ENCODE data around the gene VWA8. TPM values are rescaled to one million over a fixed set of nuclear protein-coding genes. Genes with fewer than 3 reads are reported as not detected.

Gene VWA8
- total and polyA plus RNA-seq, 2 of the 8 experiments (the other 6 are each of a cell fraction or from before 2014, with no cell fraction given): 5.9 to 19.6 TPM

DNA sequence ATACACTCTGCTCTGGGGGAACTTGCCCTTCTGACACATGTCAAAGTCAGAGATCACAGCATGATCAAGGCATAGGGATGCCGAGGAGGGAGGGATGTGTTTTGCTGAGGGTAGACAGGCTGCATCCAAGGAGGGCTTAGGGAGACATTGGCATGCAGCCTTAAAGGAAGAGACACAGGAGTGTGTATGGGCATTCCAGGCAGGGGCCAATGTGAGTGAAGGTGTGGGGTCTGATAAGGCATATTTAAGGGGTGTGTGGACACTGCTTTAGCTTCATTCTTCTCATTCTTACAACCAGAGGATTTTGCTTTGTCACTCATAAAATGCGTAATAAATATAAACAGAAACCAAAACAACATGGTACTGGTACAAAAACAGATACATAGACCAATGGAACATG lies 310.2 kb downstream of the VWA8 start:
- Histone ChIP-seq H4K5ac (ENCODE audit: insufficient read length, low read depth, low read length) (no peak overlapping the region), H3K56ac (replicated peaks; ENCODE audit: insufficient read length, low read depth, low read length) (no peak overlapping the region), H3K79me1 (ENCODE audit: low read depth, low read length) (0 out of 2 replicates have a peak, but pooled peaks cover 2% of the 10 kb centered on the region), H3K4ac (replicated peaks; ENCODE audit: insufficient read length, low read depth, low read length) (no peak overlapping the region), H4K20me1 (replicated peaks in 1 of 2; ENCODE audit: control insufficient read depth in 1 of 2, insufficient read depth in 2 of 2, low read length in 2 of 2) (no peaks in the 10 kb centered on the region), H2AFZ (ENCODE audit: low read length) (no peak overlapping the region), H4K91ac (replicated peaks; ENCODE audit: insufficient read length, low read length) (no peak overlapping the region), H3K4me3 (ENCODE audit: extremely low read depth in 1 of 4, insufficient read depth in 2 of 4, low read depth in 3 of 4, low read length in 4 of 4) (no peak overlapping the region), H2AK5ac (ENCODE audit: low read depth, low read length) (no peak overlapping the region), H2BK12ac (ENCODE audit: low read depth, low read length) (0 out of 2 replicates have a peak overlapping the region, but pooled peaks have one; percentile 68), H3K9ac (replicated peaks in 1 of 4; ENCODE audit: extremely low read depth in 1 of 4, low read depth in 3 of 4, low read length in 3 of 4) (peak overlapping the region in 1 of 4 experiments; percentile 44; a peak in 1 of 7 replicates), H3K4me2 (ENCODE audit: insufficient read depth in 1 of 2, low read depth in 2 of 2, low read length in 2 of 2) (no peak overlapping the region), H4K8ac (ENCODE audit: extremely low read depth, insufficient read depth, low read length) (no peak overlapping the region), H2BK120ac (replicated peaks; ENCODE audit: low read depth, low read length) (no peak overlapping the region), H3K9me3 (ENCODE audit: insufficient read depth in 2 of 2, low read depth in 1 of 2, low read length in 1 of 2) (peaks cover 0 to 4% of the 10 kb centered on the region in 2 experiments; a peak in 1 of 4 replicates), H3K18ac (ENCODE audit: extremely low read depth, low read length) (no peak overlapping the region), H3K4me1 (replicated peaks in 1 of 4; ENCODE audit: control insufficient read depth in 3 of 4, insufficient read depth in 4 of 4, low read length in 3 of 4) (no peaks in the 10 kb centered on the region), H3K27ac (ENCODE audit: low read depth, low read length) (no peak overlapping the region), H3K23me2 (ENCODE audit: low read depth, low read length) (no peaks in the 10 kb centered on the region), H2BK20ac (ENCODE audit: low read length) (no peak overlapping the region), H3K36me3 (ENCODE audit: control insufficient read depth in 2 of 4, insufficient read depth in 4 of 4, low read length in 3 of 4) (no peaks in the 10 kb centered on the region), H2BK5ac (ENCODE audit: low read depth, low read length) (no peak overlapping the region), H3K79me2 (ENCODE audit: control insufficient read depth in 1 of 2, insufficient read depth in 2 of 2, low read length in 2 of 2) (no peaks in the 10 kb centered on the region), H3K27me3 (replicated peaks in 1 of 4; ENCODE audit: control insufficient read depth in 3 of 4, extremely low read depth in 1 of 4, insufficient read depth in 3 of 4, low read length in 3 of 4) (no peaks in the 10 kb centered on the region), H3K14ac (ENCODE audit: insufficient read length) (no peak overlapping the region), H3K23ac (ENCODE audit: insufficient read length) (no peak overlapping the region), H2BK15ac (ENCODE audit: low read length) (no peak overlapping the region)
- 91% methylated on average over 2 of the region's 2 CpGs; no CpG with 5 or more reads in 1 of the 2 experiments for WGBS, 2 experiments (ENCODE audit: extremely low coverage in 1 of 2, insufficient coverage in 1 of 2, insufficient read length in 1 of 2, insufficient replicate concordance in 2 of 2, low coverage in 1 of 2, low lambda C conversion rate in 2 of 2, missing lambda C conversion rate in 1 of 2)
- ChIA-PET CTCF (ENCODE audit: partially characterized antibody) (interaction anchor here (0.7 to 7.6 kb wide), 20 partner anchors 8 to 1791 kb away, joined by 3 to 56 read pairs (median 3); partner anchors contain the start of gene RGCC), POLR2A (ENCODE audit: partially characterized antibody) (no interaction called here)
- no peak for DNase-seq (ENCODE audit: low read depth in 1 of 2, low spot score in 2 of 2)
- peak; percentile 58 for FAIRE-seq
- TF ChIP-seq, protein P1, sequence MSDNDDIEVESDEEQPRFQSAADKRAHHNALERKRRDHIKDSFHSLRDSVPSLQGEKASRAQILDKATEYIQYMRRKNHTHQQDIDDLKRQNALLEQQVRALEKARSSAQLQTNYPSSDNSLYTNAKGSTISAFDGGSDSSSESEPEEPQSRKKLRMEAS (IDR thresholded peaks at IDR 0.05): no peak
- no peak for TF ChIP-seq SIN3A (conservative IDR thresholded peaks at IDR 0.05 in 1 of 2, IDR thresholded peaks at IDR 0.05 in 1 of 2; ENCODE audit: low read depth in 1 of 2, low read length in 2 of 2)
- no peak for TF ChIP-seq JUN (IDR thresholded peaks at IDR 0.05; ENCODE audit: low read depth, low read length)
- no peak for TF ChIP-seq PHF8 (conservative IDR thresholded peaks at IDR 0.05; ENCODE audit: low read depth, low read length)
- TF ChIP-seq, protein P2, sequence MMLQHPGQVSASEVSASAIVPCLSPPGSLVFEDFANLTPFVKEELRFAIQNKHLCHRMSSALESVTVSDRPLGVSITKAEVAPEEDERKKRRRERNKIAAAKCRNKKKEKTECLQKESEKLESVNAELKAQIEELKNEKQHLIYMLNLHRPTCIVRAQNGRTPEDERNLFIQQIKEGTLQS (IDR thresholded peaks at IDR 0.05; ENCODE audit: insufficient read depth, low read depth, low read length): no peak
- TF ChIP-seq TEAD4 (IDR thresholded peaks at IDR 0.05; ENCODE audit: low read depth, low read length): no peak
- no peak for TF ChIP-seq POLR2AphosphoS5 (IDR thresholded peaks at IDR 0.05; ENCODE audit: low read depth, low read length)
- no peak for TF ChIP-seq RNF2 (IDR thresholded peaks at IDR 0.05; ENCODE audit: borderline replicate concordance, low read depth, low read length, missing control alignments, poor library complexity, severe bottlenecking)
- TF ChIP-seq POU5F1 (IDR thresholded peaks at IDR 0.05; ENCODE audit: low read depth, low read length): no peak
- no peak for TF ChIP-seq SUZ12 (IDR thresholded peaks at IDR 0.05; ENCODE audit: low read length)
- TF ChIP-seq NRF1 (IDR thresholded peaks at IDR 0.05; ENCODE audit: low read depth, low read length): no peak
